8988T (cell line): ENCODE results near the gene ANKRD30BL.
"Not testable (repeated sequence)": the region's sequence is repeated elsewhere in the genome, so short reads cannot be mapped to it uniquely, and the experiment has no call there.

Experiments used
- DNase-seq: peaks from one replicate; pipeline ENCODE4 v3.0.0; 2011

The ANKRD30BL gene, protein sequence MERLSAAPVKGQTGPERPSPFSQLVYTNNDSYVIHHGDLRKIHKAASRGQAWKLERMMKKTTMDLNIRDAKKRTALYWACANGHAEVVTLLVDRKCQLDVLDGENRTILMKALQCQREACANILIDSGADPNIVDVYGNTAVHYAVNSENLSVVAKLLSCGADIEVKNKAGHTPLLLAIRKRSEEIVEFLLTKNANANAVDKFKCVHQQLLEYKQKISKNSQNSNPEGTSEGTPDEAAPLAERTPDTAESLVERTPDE

DNA sequence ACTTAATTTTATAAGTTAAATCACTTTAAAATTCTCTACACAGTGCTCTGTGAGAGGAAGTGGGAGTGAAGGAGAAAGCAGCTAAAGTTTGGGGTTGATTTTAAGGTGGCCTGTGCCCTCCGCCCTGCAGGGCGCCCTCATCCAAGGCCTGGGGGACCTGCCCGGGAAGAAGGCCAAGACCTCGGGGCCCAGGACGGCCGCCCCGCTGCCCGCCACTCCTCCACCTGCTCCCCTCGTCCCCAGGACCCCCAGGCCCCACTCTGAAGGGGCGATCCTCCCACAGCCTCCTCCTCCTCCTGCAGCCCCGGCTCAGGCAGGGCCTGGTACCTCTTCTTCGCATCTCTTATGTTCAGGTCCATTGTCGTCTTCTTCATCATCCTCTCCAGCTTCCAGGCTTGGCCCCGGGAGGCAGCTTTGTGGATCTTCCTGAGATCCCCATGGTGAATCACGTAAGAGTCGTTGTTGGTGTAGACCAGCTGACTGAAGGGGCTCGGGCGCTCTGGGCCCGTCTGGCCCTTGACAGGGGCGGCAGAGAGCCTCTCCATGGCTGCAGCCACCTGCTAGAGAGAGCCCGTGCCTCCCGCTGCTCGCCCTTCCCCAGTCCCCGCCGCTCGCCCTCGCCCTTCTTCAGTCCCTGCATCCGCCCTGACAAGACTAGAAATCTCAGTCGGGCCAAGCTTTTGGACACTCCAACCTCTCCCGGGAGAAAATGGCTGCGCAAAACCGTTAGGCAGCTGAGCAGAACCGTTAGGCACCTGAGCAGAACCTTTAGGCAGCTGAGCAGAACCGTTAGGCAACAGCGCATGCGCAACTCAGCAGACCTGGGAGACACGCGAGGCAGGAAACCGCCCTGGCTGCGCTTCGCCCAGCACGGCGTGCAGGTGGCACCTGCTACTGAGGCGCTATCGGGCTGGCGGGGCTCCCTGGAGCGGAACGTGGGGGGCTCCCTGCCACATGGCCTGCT, at the start of gene ANKRD30BL:
ANKRD30BL (minus strand) TSS at position 792 of the 964 bp plus-strand sequence; CDS start at position 545, 247 bp downstream.
- DNase-seq = not testable (repeated sequence)

DNA sequence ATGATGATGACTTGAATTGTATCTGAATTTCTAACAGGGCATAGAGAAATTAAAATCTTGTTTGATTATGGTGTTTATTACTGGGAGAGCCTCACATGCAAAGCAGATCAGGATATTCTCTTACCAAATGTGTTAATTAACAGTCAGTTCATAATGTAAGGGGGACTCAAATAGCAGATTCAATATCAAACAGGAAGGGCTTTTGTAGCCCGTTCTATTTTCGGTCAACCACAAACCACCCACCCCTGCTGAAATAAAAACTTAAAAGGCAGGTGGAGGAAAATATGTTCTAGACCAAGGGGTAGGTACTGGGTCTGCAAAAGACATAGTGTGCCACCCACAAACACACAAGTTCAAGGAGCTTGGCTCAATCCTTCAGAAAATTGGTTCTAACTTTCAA, 41.1 kb upstream of the ANKRD30BL start:
- not testable (repeated sequence) for DNase-seq

DNA sequence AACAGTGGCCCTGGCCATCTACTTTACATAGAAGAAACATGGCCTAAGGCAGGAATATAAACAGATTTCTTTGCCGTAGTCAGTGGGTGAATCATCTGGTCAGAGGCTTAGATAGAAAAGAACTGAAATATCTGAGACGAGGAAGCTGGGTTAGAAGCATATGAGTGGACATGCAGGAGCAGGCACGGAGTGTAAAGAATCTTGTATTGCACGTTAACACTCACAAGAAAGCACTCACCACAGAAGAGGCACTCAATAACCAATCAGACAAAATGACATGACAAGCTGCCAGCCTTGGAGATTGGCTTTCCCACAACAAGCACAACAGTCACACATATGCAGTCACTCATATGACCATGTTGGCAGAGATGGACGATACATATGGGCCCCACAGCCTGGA, 31.1 kb upstream of the ANKRD30BL start:
- DNase-seq = not testable (repeated sequence)

DNA sequence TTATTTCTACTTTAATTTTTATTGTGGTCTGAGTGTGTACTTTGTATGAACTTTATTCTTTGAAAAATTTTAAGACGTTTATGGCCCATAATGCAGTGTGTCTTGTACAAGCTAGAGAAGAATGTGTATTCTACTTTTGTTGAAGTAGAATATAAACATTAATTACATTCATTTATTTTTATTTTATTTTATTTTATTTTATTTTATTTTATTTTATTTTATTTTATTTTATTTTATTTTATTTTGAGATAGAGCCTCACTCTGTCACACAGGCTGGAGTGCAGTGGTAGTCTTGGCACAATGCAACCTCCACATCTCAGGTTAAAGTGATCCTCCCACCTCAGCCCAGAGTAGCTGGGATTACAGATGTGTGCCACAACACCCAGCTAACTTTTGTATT, 5.3 kb upstream of the ANKRD30BL start:
- not testable (repeated sequence) for DNase-seq

DNA sequence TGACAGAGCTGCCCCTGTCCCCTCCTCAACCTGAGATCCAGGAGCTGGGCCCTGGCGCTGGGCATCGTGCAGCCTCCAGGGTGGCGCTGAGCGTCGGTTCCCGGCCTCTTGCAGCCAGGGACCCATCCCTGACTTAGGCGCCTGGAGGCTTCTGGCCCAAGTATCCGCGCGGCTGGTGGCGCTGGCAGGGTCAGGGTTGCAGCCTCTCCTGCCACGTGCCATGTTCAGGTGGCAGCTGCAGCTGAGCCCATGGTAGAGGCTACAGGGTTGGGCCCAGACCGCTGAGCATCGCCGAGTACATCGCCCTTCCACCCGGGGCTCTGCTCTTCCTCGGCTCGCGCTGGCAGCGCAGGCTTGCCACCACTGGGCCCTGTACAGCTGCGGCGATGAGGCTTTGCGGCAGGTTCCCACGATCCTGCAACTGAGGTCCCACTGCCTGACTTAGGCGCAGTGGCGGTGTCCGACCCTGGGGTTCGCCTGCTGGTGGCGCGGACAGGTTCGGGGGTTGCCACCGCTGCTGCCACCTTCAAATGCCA, 441 bp upstream of the ANKRD30BL start:
- not testable (repeated sequence) for DNase-seq

DNA sequence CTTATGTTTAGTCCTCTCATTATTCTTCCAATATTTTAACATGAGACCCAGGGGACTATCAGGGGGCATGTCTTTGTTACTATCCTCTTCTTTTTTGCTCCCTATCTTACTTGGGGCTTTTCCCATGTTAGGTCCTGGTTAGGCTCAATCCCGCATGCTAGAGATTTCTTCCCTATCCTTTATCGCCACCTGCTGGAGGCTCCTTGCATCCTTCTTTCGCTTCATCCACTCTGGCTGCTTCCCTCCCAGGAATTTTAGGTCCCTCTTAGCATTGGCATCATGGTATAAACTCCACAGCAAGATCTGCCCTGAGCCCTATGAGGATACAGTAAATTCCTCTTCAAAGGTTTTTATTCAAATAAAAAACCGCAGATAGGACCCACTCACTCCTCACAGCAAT, 15.0 kb downstream of the ANKRD30BL start:
- DNase-seq = not testable (repeated sequence)
